Smooth muscle cell (in vitro differentiated cells): ENCODE measurements around the gene ZNF691. TPM values are rescaled to one million over a fixed set of nuclear protein-coding genes. Genes with fewer than 3 reads are reported as not detected.

Experiments
- DNase-seq: peaks from one replicate; lab custom pipeline; 2025; ENCODE audit not compliant: unreplicated experiment; lab: John Stamatoyannopoulos, UW
- H2AFZ ChIP-seq: fragments of 200-600 bp; sonication (generic); 2 replicates; pipeline ENCODE4 v1.6.0; 2016; ENCODE audit warnings: antibody characterized with exemption, low read depth, mild to moderate bottlenecking
- H3F3A ChIP-seq: fragments of 200-600 bp; sonication (generic); 2 replicates; pipeline ENCODE4 v1.6.0; 2017; ENCODE audit warnings: antibody characterized with exemption, low read depth
- H3K27ac ChIP-seq: fragments of 200-600 bp; sonication (generic); 2 replicates; pipeline ENCODE4 v1.5.1; 2016; ENCODE audit warnings: low read depth, mild to moderate bottlenecking
- H3K27me3 ChIP-seq: fragments of 200-600 bp; sonication (generic); 2 replicates; pipeline ENCODE4 v1.6.1; 2016; ENCODE audit warnings: low read depth, mild to moderate bottlenecking
- H3K36me3 ChIP-seq: fragments of 200-600 bp; sonication (generic); 2 replicates; pipeline ENCODE4 v1.5.1; 2016; ENCODE audit warnings: low read depth
- H3K4me1 ChIP-seq: fragments of 200-600 bp; sonication (generic); 2 replicates; pipeline ENCODE4 v1.5.1; 2016; ENCODE audit warnings: low read depth
- H3K4me2 ChIP-seq: fragments of 200-600 bp; sonication (generic); 2 replicates; pipeline ENCODE4 v1.6.0; 2016; ENCODE audit warnings: mild to moderate bottlenecking
- H3K4me3 ChIP-seq: fragments of 200-600 bp; sonication (generic); 2 replicates; pipeline ENCODE4 v1.5.1; 2016; ENCODE audit warnings: mild to moderate bottlenecking
- H3K79me2 ChIP-seq: fragments of 200-600 bp; sonication (generic); 2 replicates; pipeline ENCODE4 v1.6.0; 2016; ENCODE audit warnings: low read depth, mild to moderate bottlenecking
- H3K9ac ChIP-seq: fragments of 200-600 bp; sonication (generic); 2 replicates; pipeline ENCODE4 v1.6.0; 2016; ENCODE audit warnings: low read depth
- H3K9me3 ChIP-seq: fragments of 200-600 bp; sonication (generic); replicated peaks from 2 replicates; pipeline ENCODE4 v1.5.1; 2016; ENCODE audit warnings: low read depth
- H4K20me1 ChIP-seq: fragments of 200-600 bp; sonication (generic); 2 replicates; pipeline ENCODE4 v1.6.0; 2016; ENCODE audit warnings: low read depth
- CTCF ChIP-seq: fragments of 200-600 bp; sonication (generic); IDR thresholded peaks from 2 replicates; pipeline ENCODE4 v1.5.1; 2017; ENCODE audit warnings: borderline replicate concordance, mild to moderate bottlenecking, antibody characterized with exemption; ENCODE audit not compliant: insufficient read depth, poor library complexity, severe bottlenecking
- WGBS: methylation state at CpG from one replicate; pipeline ENCODE4 v1.1.7; 2016; ENCODE audit warnings: low lambda C conversion rate; 5-methylcytosine and 5-hydroxymethylcytosine counted together
- polyA plus RNA-seq: library from polyadenylated mRNA; unstranded; fragments of >200 nt; fragmentation: Nextera tagmentation; extraction: Ambion mirVana; gene quantifications from 2 replicates; pipeline ENCODE4 v1.2.1, GENCODE V29; 2016
- total RNA-seq: library from RNA; depleted of rRNA; stranded (reverse); fragments of >200 nt; gene quantifications from 2 replicates; pipeline ENCODE4 v1.2.3, GENCODE V29; 2014

Gene ZNF691
- total and polyA plus RNA-seq, 2 experiments from 2014 or later, result 4.2 to 4.8 TPM

GRCh38 chr1:42841440-42842147 is 4.8 kb upstream of the ZNF691 start:
- H3K9me3 ChIP-seq, result no peaks in the 10 kb centered on the region
- DNase-seq, result no peak
- no peak overlapping the region for H3K27ac ChIP-seq
- no peaks in the 10 kb centered on the region for H3K27me3 ChIP-seq
- no peak overlapping the region for H2AFZ ChIP-seq
- no peak overlapping the region for H3K4me2 ChIP-seq
- no peaks in the 10 kb centered on the region for H3F3A ChIP-seq
- H3K4me1 ChIP-seq, result peaks cover 4% of the 10 kb centered on the region
- no peak overlapping the region for H3K9ac ChIP-seq
- no peaks in the 10 kb centered on the region for H3K36me3 ChIP-seq
- H4K20me1 ChIP-seq, result no peaks in the 10 kb centered on the region
- no peaks in the 10 kb centered on the region for H3K79me2 ChIP-seq
- TF ChIP-seq CTCF, result no peak
- H3K4me3 ChIP-seq, result no peak overlapping the region
- 98% methylated on average over 2 of the region's 2 CpGs for WGBS

DNA sequence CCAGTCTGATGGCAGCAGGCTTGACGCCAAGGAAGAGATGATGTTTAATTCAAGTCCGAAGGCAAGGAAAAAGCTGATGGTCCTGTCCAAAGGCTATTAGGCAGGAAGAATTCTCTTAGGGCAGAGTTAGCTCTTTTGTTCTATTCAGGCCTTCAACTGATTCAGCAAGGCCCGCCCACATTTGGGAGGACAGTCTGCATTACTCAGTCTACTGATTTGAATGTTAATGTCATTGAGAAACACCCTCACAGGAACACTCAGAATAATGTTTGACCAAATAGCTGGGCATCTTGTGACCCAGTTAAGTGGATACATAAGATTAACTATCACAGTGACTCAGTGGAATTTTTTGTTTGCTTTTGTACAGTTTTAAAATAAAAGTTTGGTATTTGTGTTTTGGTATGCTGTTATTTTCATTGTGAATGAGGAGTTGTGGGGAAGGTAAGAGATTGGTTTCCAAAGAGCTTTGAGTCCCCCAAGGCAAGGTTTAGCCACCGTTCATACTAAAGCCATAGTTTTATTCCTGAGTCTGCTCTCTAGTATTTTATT is 1.7 kb upstream of the ZNF691 start:
- DNase-seq, result no peak

DNA sequence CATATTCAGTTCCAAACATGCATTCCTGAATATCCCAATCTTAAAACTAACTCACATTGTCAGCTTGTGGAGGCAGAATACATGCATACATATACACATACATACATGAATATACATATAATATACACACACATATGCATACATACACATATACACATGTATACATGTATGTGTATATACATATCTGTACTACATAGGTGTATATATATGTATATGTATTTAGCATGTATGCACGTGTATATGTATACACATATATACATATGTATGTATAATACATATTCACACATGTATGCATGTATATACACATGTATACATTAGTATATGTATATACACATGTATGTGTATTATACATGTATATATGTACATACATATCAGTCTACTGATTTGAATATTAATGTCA is 1.2 kb upstream of the ZNF691 start:
- H3K27ac ChIP-seq, result no peak overlapping the region
- H3F3A ChIP-seq, result no peaks in the 10 kb centered on the region
- no peak overlapping the region for H2AFZ ChIP-seq
- peaks cover 10% of the 10 kb centered on the region for H3K36me3 ChIP-seq
- no peak for DNase-seq
- TF ChIP-seq CTCF, result no peak
- peak overlapping the region; percentile 96 for H3K4me2 ChIP-seq
- no peaks in the 10 kb centered on the region for H3K9me3 ChIP-seq
- WGBS, result 87% methylated on average over 1 of the region's 1 CpG
- no peaks in the 10 kb centered on the region for H4K20me1 ChIP-seq
- no peaks in the 10 kb centered on the region for H3K27me3 ChIP-seq
- peak overlapping the region; percentile 81 for H3K4me3 ChIP-seq
- H3K4me1 ChIP-seq, result peaks cover 14% of the 10 kb centered on the region
- no peak overlapping the region for H3K9ac ChIP-seq
- H3K79me2 ChIP-seq, result peaks cover 14% of the 10 kb centered on the region

More for the DNA sequence above, 1.7 kb upstream of the ZNF691 start:
- Histone ChIP-seq H3F3A (no peaks in the 10 kb centered on the region), H3K4me2 (peak overlapping the region; percentile 96), H3K27me3 (no peaks in the 10 kb centered on the region), H3K9ac (no peak overlapping the region), H3K9me3 (no peaks in the 10 kb centered on the region), H3K79me2 (peaks cover 14% of the 10 kb centered on the region), H4K20me1 (no peaks in the 10 kb centered on the region), H3K4me3 (no peak overlapping the region), H3K4me1 (peaks cover 14% of the 10 kb centered on the region), H2AFZ (no peak overlapping the region), H3K27ac (no peak overlapping the region), H3K36me3 (peaks cover 9% of the 10 kb centered on the region)
- no peak for TF ChIP-seq CTCF
- WGBS, result 93% methylated on average over 4 of the region's 4 CpGs
